ENCODE measurements around the gene ADGRV1.

DNA sequence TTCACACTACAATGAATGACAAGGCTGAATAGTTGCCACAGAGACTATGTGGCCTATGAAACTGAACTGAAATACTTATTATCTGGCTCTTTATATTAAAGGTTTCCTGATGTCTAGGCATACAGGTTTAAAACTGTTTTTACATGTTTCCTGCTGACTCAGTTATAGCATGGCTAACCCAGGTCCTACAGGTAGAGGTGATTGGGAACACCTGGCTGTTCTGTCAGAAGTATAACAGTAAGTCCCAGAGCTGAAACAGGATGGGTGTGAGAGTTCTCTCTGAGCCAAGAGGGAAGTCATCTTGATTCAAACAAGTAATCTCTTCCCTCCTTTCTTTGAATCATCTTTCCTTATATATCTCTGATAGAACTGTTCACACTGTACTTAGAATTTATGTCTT is 4.9 kb upstream of the ADGRV1 start:
- TF ChIP-seq POLR2A (IDR thresholded peaks at IDR 0.05): no peak
- TF ChIP-seq, protein P1, sequence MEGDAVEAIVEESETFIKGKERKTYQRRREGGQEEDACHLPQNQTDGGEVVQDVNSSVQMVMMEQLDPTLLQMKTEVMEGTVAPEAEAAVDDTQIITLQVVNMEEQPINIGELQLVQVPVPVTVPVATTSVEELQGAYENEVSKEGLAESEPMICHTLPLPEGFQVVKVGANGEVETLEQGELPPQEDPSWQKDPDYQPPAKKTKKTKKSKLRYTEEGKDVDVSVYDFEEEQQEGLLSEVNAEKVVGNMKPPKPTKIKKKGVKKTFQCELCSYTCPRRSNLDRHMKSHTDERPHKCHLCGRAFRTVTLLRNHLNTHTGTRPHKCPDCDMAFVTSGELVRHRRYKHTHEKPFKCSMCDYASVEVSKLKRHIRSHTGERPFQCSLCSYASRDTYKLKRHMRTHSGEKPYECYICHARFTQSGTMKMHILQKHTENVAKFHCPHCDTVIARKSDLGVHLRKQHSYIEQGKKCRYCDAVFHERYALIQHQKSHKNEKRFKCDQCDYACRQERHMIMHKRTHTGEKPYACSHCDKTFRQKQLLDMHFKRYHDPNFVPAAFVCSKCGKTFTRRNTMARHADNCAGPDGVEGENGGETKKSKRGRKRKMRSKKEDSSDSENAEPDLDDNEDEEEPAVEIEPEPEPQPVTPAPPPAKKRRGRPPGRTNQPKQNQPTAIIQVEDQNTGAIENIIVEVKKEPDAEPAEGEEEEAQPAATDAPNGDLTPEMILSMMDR (IDR thresholded peaks at IDR 0.05): no peak
- no peak for TF ChIP-seq EP300 (IDR thresholded peaks at IDR 0.05; ENCODE audit: low read depth)
